Erythroblast (primary cell): ENCODE measurements around the gene AFAP1.

Source experiments
- GATA1 ChIP-seq: IDR thresholded peaks from 2 replicates; pipeline ENCODE4 v1.6.1; 2011; ENCODE audit warnings: low read depth, mild to moderate bottlenecking, control low read depth, low read length, moderate library complexity
- POLR2A ChIP-seq: IDR thresholded peaks from 2 replicates; pipeline ENCODE4 v1.6.1; 2011; ENCODE audit warnings: mild to moderate bottlenecking, low read length

DNA sequence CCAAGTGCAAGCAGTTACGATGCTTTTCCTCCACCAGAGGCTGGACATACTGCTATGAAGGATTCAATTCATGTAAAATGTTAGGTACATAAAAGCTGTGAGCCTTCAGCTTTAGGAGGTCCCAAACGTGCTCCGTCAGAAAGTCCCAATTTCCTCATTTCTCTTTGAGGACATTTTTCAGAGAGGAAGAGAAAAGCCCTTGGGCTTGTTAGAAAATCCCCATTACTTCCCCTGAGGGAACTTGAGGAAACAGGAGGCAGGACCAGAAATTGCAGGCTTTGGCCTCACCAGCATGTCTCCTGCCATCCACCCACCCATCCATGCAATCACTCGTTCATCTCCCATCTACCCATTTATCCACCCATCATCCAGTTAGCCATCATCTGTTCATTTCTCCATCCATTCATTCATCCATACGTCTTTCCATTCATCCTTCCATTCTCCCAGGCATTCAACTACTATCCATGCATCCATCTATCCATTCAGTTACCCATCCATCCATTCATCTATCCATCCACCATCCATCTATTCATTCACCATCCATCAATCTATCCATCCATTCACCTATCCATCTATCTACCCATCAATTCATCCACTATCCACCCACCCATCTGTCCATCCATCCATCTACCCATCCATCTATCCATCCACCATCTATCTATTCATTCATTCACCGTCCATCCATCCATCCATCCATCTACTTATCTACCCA, 223.5 kb downstream of the AFAP1 start:
- TF ChIP-seq POLR2A (no peak), GATA1 (no peak)
